Measurements from ENCODE around the gene UFSP1. TPM values are rescaled to one million over a fixed set of nuclear protein-coding genes. Genes with fewer than 3 reads are reported as not detected.

The UFSP1 gene
- total and polyA plus RNA-seq, 5 donors from 2014 or later, result 0.39 to 4.8 (median 1.4) TPM

DNA sequence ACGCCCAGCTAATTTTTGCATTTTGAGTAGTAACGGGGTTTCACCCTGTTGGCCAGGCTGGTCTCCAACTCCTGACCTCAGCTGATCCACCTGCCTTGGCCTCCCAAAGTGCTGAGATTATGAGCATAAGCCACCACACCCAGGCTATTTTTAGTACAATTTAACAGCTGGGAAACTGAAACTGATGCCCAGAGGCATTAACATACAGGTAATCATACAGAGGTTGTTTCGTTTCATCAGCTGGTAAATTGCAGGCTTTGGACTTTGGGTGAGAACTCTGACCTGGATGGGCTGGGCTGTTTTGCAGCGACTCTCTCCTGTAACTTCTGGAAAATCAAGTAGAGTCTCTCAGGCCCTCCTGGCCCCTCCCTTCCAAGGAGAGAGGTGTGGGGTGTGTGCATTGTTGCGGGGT is 12.4 kb upstream of the UFSP1 start:
- no peak for ATAC-seq (ENCODE audit: low read depth in 2 of 2)
- H3K36me3 Mint-ChIP-seq, result peaks cover 4% of the 10 kb centered on the region
- Histone ChIP-seq H3K27me3 (ENCODE audit: control insufficient read depth, insufficient read depth, low read length) (peaks cover 8% of the 10 kb centered on the region), H3K9me3 (ENCODE audit: control insufficient read depth in 2 of 2, low read length in 2 of 2) (no peaks in the 10 kb centered on the region), H3K4me3 (ENCODE audit: low read depth, low read length) (no peak overlapping the region), H3K36me3 (ENCODE audit: control insufficient read depth, insufficient read depth, low read length) (no peaks in the 10 kb centered on the region), H3K4me1 (ENCODE audit: control insufficient read depth, insufficient read depth, low read length, poor library complexity, severe bottlenecking) (peaks cover 5% of the 10 kb centered on the region), H3K27ac (ENCODE audit: insufficient read depth, low read length, poor library complexity, severe bottlenecking) (no peak overlapping the region)
- peaks cover 38% of the 10 kb centered on the region for H3K27me3 Mint-ChIP-seq
- no peak overlapping the region for H3K27ac Mint-ChIP-seq
- DNase-seq, result no peak
- peaks cover 0 to 5% (median 0%) of the 10 kb centered on the region in 4 donors for H3K4me1 Mint-ChIP-seq
- H3K9me3 Mint-ChIP-seq, result peaks cover 0 to 5% (median 0%) of the 10 kb centered on the region in 7 donors
- no peak overlapping the region for H3K4me3 Mint-ChIP-seq

GRCh38 chr7:100900978-100901377 is 11.5 kb upstream of the UFSP1 start:
- H3K27ac Mint-ChIP-seq, result peak overlapping the region in 1 of 3 donors; percentile 57
- H3K9me3 Mint-ChIP-seq, result peaks cover 0 to 6% (median 0%) of the 10 kb centered on the region in 7 donors
- Histone ChIP-seq H3K36me3 (ENCODE audit: control insufficient read depth, insufficient read depth, low read length) (no peaks in the 10 kb centered on the region), H3K4me3 (ENCODE audit: low read depth, low read length) (no peak overlapping the region), H3K9me3 (ENCODE audit: control insufficient read depth in 2 of 2, low read length in 2 of 2) (no peaks in the 10 kb centered on the region), H3K4me1 (ENCODE audit: control insufficient read depth, insufficient read depth, low read length, poor library complexity, severe bottlenecking) (peaks cover 14% of the 10 kb centered on the region), H3K27me3 (ENCODE audit: control insufficient read depth, insufficient read depth, low read length) (peaks cover 13% of the 10 kb centered on the region), H3K27ac (ENCODE audit: insufficient read depth, low read length, poor library complexity, severe bottlenecking) (no peak overlapping the region)
- DNase-seq, result no peak
- H3K27me3 Mint-ChIP-seq, result peaks cover 44% of the 10 kb centered on the region
- H3K4me3 Mint-ChIP-seq, result no peak overlapping the region
- no peak for ATAC-seq (ENCODE audit: low read depth in 2 of 2)
- peaks cover 0 to 10% (median 4%) of the 10 kb centered on the region in 4 donors for H3K4me1 Mint-ChIP-seq
- peaks cover 4% of the 10 kb centered on the region for H3K36me3 Mint-ChIP-seq

GRCh38 chr7:100899432-100899831 is 9.9 kb upstream of the UFSP1 start:
- Mint-ChIP-seq H3K27me3 (peaks cover 52% of the 10 kb centered on the region), H3K4me3 (no peak overlapping the region), H3K36me3 (peaks cover 4% of the 10 kb centered on the region), H3K9me3 (peaks cover 0 to 7% (median 0%) of the 10 kb centered on the region in 7 donors), H3K27ac (no peak overlapping the region), H3K4me1 (peaks cover 0 to 12% (median 5%) of the 10 kb centered on the region in 4 donors)
- H3K27ac ChIP-seq (ENCODE audit: insufficient read depth, low read length, poor library complexity, severe bottlenecking), result no peak overlapping the region
- DNase-seq, result no peak
- no peaks in the 10 kb centered on the region for H3K9me3 ChIP-seq (ENCODE audit: control insufficient read depth in 2 of 2, low read length in 2 of 2)
- no peak for ATAC-seq (ENCODE audit: low read depth in 2 of 2)
- no peaks in the 10 kb centered on the region for H3K36me3 ChIP-seq (ENCODE audit: control insufficient read depth, insufficient read depth, low read length)
- H3K27me3 ChIP-seq (ENCODE audit: control insufficient read depth, insufficient read depth, low read length), result peaks cover 14% of the 10 kb centered on the region
- H3K4me1 ChIP-seq (ENCODE audit: control insufficient read depth, insufficient read depth, low read length, poor library complexity, severe bottlenecking), result peaks cover 24% of the 10 kb centered on the region
- H3K4me3 ChIP-seq (ENCODE audit: low read depth, low read length), result no peak overlapping the region

DNA sequence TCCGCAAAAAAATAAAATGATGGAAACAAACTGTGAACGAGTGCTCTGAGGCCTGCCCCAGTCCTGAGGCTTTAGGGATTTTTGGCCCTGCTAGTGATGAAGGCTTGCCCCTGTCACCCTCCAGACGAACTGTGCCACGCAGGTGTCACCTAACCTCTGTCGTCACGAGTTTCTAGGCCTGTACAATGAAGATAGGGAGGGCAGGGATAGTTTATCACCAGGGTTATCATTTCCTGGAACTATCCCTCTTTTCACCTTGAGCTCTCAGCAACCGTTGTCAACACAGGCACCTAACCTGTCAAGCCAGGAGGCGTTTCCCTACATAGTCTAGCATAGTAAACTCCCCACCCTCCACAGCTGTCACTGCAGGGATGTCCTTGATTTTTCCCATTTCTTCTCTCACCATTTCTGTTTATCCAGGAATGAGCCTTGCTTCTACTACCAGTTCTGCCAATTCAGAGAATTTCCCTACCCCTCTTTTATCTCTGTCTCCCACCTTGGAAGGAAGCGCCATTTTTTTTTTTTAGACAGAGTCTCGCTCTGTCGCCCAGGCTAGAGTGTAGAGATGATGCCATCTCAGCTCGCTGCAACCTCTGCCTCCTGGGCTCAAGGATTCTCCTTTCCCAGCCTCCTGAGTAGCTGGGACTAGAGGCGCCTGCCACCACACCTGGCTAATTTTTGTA is 8.4 kb upstream of the UFSP1 start:
- H3K36me3 ChIP-seq (ENCODE audit: control insufficient read depth, insufficient read depth, low read length), result no peaks in the 10 kb centered on the region
- peaks cover 24% of the 10 kb centered on the region for H3K4me1 ChIP-seq (ENCODE audit: control insufficient read depth, insufficient read depth, low read length, poor library complexity, severe bottlenecking)
- H3K9me3 ChIP-seq (ENCODE audit: control insufficient read depth in 2 of 2, low read length in 2 of 2), result no peaks in the 10 kb centered on the region
- peaks cover 0 to 12% (median 5%) of the 10 kb centered on the region in 4 donors for H3K4me1 Mint-ChIP-seq
- H3K27me3 Mint-ChIP-seq, result peaks cover 55% of the 10 kb centered on the region
- DNase-seq (no peak), ATAC-seq (ENCODE audit: low read depth in 2 of 2) (no peak)
- H3K27ac Mint-ChIP-seq, result no peak overlapping the region
- no peak overlapping the region for H3K4me3 ChIP-seq (ENCODE audit: low read depth, low read length)
- H3K27ac ChIP-seq (ENCODE audit: insufficient read depth, low read length, poor library complexity, severe bottlenecking), result no peak overlapping the region
- H3K9me3 Mint-ChIP-seq, result peaks cover 0 to 7% (median 0%) of the 10 kb centered on the region in 7 donors
- H3K36me3 Mint-ChIP-seq, result peaks cover 4% of the 10 kb centered on the region
- peaks cover 16% of the 10 kb centered on the region for H3K27me3 ChIP-seq (ENCODE audit: control insufficient read depth, insufficient read depth, low read length)
- peak overlapping the region; percentile 19 to 83 (median 74) for H3K4me3 Mint-ChIP-seq

DNA sequence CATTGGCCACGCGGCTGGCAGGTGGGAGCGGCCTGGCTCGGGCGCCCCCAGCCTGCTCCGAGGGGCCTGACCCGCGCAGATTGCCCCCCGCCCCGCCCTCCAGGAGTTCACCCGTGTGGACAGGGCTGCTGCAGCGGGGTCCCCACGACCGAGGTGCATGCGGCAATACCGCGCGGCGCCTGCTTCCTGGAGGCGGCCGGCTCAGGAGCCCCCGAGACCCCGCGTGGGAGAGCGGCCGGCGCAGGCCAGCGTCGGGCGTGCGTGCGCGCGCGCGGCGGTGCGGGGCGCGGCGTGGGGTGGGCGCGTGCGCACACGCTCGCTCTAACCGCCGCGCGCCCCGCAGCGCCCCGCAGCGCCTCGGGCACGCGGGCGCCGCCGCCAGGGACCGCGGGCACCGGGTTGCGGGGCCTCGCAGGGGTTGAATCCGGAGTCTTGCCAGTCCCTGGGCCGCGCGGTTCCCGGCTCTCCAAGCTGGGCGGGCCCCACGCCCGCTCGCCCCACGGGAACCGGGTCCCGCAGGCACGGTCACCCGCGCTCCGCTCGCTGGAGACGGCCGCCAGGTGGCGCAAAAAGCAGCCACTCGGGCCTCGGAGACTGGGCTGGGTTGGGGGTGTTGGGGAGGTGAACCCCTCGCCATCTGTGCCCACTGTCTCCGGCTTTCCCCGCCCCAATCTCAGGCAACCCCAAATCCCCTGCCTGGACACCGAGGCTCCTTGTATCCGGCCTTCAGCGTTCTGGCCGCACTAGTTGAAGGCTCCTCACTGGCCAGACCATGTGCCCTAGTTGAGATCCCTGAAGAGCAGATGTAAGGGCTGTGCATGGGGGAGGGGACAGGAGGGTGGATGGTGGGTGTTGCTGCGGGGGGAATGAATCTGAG is 7.5 kb upstream of the UFSP1 start:
- Mint-ChIP-seq H3K4me3 (peak overlapping the region; percentile 66 to 87 (median 80)), H3K9me3 (peaks cover 0 to 9% (median 0%) of the 10 kb centered on the region in 7 donors), H3K27ac (no peak overlapping the region), H3K4me1 (peaks cover 0 to 14% (median 5%) of the 10 kb centered on the region in 4 donors), H3K36me3 (peaks cover 4% of the 10 kb centered on the region), H3K27me3 (peaks cover 65% of the 10 kb centered on the region)
- DNase-seq (peak; percentile 45 to 64 (median 56)), ATAC-seq (ENCODE audit: low read depth in 2 of 2) (peak; percentile 44 to 59)
- Histone ChIP-seq H3K36me3 (ENCODE audit: control insufficient read depth, insufficient read depth, low read length) (no peaks in the 10 kb centered on the region), H3K4me3 (ENCODE audit: low read depth, low read length) (no peak overlapping the region), H3K27ac (ENCODE audit: insufficient read depth, low read length, poor library complexity, severe bottlenecking) (no peak overlapping the region), H3K4me1 (ENCODE audit: control insufficient read depth, insufficient read depth, low read length, poor library complexity, severe bottlenecking) (peaks cover 24% of the 10 kb centered on the region), H3K9me3 (ENCODE audit: control insufficient read depth in 2 of 2, low read length in 2 of 2) (no peaks in the 10 kb centered on the region), H3K27me3 (ENCODE audit: control insufficient read depth, insufficient read depth, low read length) (peaks cover 16% of the 10 kb centered on the region)

- DNase-seq (peak in 2 of 3 donors; percentile 27 to 32), ATAC-seq (ENCODE audit: low read depth in 2 of 2) (no peak)
- peaks cover 0 to 18% (median 9%) of the 10 kb centered on the region in 4 donors for H3K4me1 Mint-ChIP-seq
- peaks cover 4% of the 10 kb centered on the region for H3K36me3 Mint-ChIP-seq
- peak overlapping the region; percentile 82 to 88 (median 85) for H3K4me3 Mint-ChIP-seq
- H3K27ac Mint-ChIP-seq, result peak overlapping the region; percentile 66 to 75 (median 71)
- Histone ChIP-seq H3K27ac (ENCODE audit: insufficient read depth, low read length, poor library complexity, severe bottlenecking) (no peak overlapping the region), H3K27me3 (ENCODE audit: control insufficient read depth, insufficient read depth, low read length) (peaks cover 16% of the 10 kb centered on the region), H3K4me3 (ENCODE audit: low read depth, low read length) (no peak overlapping the region), H3K36me3 (ENCODE audit: control insufficient read depth, insufficient read depth, low read length) (no peaks in the 10 kb centered on the region), H3K9me3 (ENCODE audit: control insufficient read depth in 2 of 2, low read length in 2 of 2) (no peaks in the 10 kb centered on the region), H3K4me1 (ENCODE audit: control insufficient read depth, insufficient read depth, low read length, poor library complexity, severe bottlenecking) (peaks cover 26% of the 10 kb centered on the region)
- H3K27me3 Mint-ChIP-seq, result peaks cover 72% of the 10 kb centered on the region
- H3K9me3 Mint-ChIP-seq, result peaks cover 0 to 9% (median 0%) of the 10 kb centered on the region in 7 donors
Measured at GRCh38 chr7:100895956-100896731, 6.6 kb upstream of the UFSP1 start.

GRCh38 chr7:100895701-100895955 is 6.1 kb upstream of the UFSP1 start, which contains the start of gene ACHE:
Gene ACHE (minus strand): TSS chr7:100895888. CDS start chr7:100894232, 1,656 bp downstream.
- no peak within 1 kb of the TSS for H3K27ac ChIP-seq (ENCODE audit: insufficient read depth, low read length, poor library complexity, severe bottlenecking)
- Mint-ChIP-seq H3K4me1 (peaks cover 0 to 23% (median 9%) of the 10 kb centered on the region in 4 donors), H3K27ac (peak within 1 kb of the TSS; percentile 66 to 75 (median 71)), H3K4me3 (peak within 1 kb of the TSS; percentile 82 to 88 (median 85)), H3K9me3 (peaks cover 0 to 6% (median 0%) of the 10 kb centered on the region in 7 donors), H3K27me3 (peaks cover 71% of the 10 kb centered on the region), H3K36me3 (no peaks in the 10 kb centered on the region)
- DNase-seq (no peak), ATAC-seq (ENCODE audit: low read depth in 2 of 2) (no peak)
- no peaks in the 10 kb centered on the region for H3K9me3 ChIP-seq (ENCODE audit: control insufficient read depth in 2 of 2, low read length in 2 of 2)
- H3K36me3 ChIP-seq (ENCODE audit: control insufficient read depth, insufficient read depth, low read length), result no peaks in the 10 kb centered on the region
- H3K27me3 ChIP-seq (ENCODE audit: control insufficient read depth, insufficient read depth, low read length), result peaks cover 16% of the 10 kb centered on the region
- no peak within 1 kb of the TSS for H3K4me3 ChIP-seq (ENCODE audit: low read depth, low read length)
- H3K4me1 ChIP-seq (ENCODE audit: control insufficient read depth, insufficient read depth, low read length, poor library complexity, severe bottlenecking), result peaks cover 31% of the 10 kb centered on the region

All from CD4-positive, CD25-positive, alpha-beta regulatory T cell (primary cell).